ENCODE measurements around the gene XRN1. TPM values are rescaled to one million over a fixed set of nuclear protein-coding genes. Genes with fewer than 3 reads are reported as not detected.

XRN1 gene
- total and polyA plus RNA-seq, 8 donors, result 26.7 to 39.2 (median 35.2) TPM

- TF ChIP-seq, protein P1, sequence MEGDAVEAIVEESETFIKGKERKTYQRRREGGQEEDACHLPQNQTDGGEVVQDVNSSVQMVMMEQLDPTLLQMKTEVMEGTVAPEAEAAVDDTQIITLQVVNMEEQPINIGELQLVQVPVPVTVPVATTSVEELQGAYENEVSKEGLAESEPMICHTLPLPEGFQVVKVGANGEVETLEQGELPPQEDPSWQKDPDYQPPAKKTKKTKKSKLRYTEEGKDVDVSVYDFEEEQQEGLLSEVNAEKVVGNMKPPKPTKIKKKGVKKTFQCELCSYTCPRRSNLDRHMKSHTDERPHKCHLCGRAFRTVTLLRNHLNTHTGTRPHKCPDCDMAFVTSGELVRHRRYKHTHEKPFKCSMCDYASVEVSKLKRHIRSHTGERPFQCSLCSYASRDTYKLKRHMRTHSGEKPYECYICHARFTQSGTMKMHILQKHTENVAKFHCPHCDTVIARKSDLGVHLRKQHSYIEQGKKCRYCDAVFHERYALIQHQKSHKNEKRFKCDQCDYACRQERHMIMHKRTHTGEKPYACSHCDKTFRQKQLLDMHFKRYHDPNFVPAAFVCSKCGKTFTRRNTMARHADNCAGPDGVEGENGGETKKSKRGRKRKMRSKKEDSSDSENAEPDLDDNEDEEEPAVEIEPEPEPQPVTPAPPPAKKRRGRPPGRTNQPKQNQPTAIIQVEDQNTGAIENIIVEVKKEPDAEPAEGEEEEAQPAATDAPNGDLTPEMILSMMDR (IDR thresholded peaks at IDR 0.05), result no peak
- ATAC-seq, result no peak
Measured at GRCh38 chr3:142436951-142437585, 10.8 kb downstream of the XRN1 start.

DNA sequence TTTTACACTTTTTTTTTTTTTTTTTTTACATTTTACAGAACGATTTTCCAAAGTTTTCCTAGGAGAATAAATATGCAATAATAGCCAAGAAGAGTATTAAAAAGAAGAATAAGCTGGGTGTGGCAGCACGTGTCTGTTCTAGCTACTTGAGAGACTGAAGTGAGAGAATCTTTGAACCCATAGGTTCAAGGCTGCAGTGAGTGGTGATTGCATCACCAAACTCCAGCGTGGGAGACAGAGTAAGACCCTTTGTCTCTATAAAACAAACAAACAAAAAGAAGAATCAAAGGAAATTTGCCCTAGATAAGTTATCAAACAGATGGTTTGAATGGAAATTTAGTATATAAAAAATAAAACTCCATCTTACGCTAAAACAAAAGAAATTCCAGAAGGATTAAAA lies 13.3 kb downstream of the XRN1 start:
- no peaks in the 10 kb centered on the region for H3K27me3 ChIP-seq
- H3K36me3 ChIP-seq, result peaks cover 0 to 44% of the 10 kb centered on the region in 2 donors
- no peak overlapping the region for H3K4me3 ChIP-seq
- TF ChIP-seq, protein P1 (IDR thresholded peaks at IDR 0.05), result no peak
- DNase-seq (no peak), ATAC-seq (no peak)
- intact Hi-C loops (cut with DNase I), result no loop called here
- no peaks in the 10 kb centered on the region for H3K9me3 ChIP-seq
- H3K27ac ChIP-seq, result no peak overlapping the region
- peaks cover 0 to 6% of the 10 kb centered on the region in 2 donors for H3K4me1 ChIP-seq

More at GRCh38 chr3:142436951-142437585, 10.8 kb downstream of the XRN1 start:
- Histone ChIP-seq H3K27ac (no peak overlapping the region), H3K36me3 (peaks cover 0 to 23% of the 10 kb centered on the region in 2 donors), H3K9me3 (no peaks in the 10 kb centered on the region), H3K27me3 (no peaks in the 10 kb centered on the region), H3K4me3 (no peak overlapping the region), H3K4me1 (peaks cover 0 to 14% of the 10 kb centered on the region in 2 donors)
- intact Hi-C loops (cut with DNase I), result no loop called here
- no peak for DNase-seq

GRCh38 chr3:142433110-142433509 lies 14.7 kb downstream of the XRN1 start:
- intact Hi-C loops (cut with DNase I), result no loop called here
- H3K4me3 ChIP-seq, result no peak overlapping the region
- ATAC-seq (no peak), DNase-seq (no peak)
- peaks cover 0 to 58% of the 10 kb centered on the region in 2 donors for H3K36me3 ChIP-seq
- H3K27ac ChIP-seq, result no peak overlapping the region
- no peaks in the 10 kb centered on the region for H3K9me3 ChIP-seq
- no peaks in the 10 kb centered on the region for H3K27me3 ChIP-seq
- peaks cover 0 to 6% of the 10 kb centered on the region in 2 donors for H3K4me1 ChIP-seq
- TF ChIP-seq, protein P1 (IDR thresholded peaks at IDR 0.05), result no peak

- Histone ChIP-seq H3K36me3 (peaks cover 0 to 74% of the 10 kb centered on the region in 2 donors), H3K4me3 (no peak overlapping the region), H3K9me3 (no peaks in the 10 kb centered on the region), H3K4me1 (no peaks in the 10 kb centered on the region), H3K27me3 (no peaks in the 10 kb centered on the region), H3K27ac (no peak overlapping the region)
- intact Hi-C loops (cut with DNase I), result no loop called here
- no peak for ATAC-seq
- no peak for DNase-seq
- TF ChIP-seq, protein P1 (IDR thresholded peaks at IDR 0.05), result no peak
Measured at GRCh38 chr3:142429582-142429981, 18.3 kb downstream of the XRN1 start.

DNA sequence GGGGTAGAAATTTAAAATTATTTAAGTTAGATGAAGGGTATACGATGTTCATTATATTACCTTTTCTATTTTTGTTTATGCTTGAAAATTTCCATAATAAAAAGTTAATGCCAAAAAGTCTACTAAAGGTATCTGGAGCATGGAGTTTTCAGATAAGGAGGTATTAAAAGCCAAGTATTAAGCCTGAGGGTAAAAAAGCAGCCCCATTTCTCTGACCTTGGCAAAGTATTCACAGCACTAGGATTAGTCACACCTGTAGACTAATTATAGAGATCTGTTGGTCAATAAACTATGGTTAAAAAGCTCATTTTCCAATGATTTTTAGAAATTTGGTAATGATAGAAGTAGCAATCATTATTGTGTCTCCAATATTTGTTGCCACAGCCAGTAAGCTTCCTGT lies 23.1 kb downstream of the XRN1 start:
- no peak overlapping the region for H3K4me3 ChIP-seq
- no peaks in the 10 kb centered on the region for H3K9me3 ChIP-seq
- TF ChIP-seq, protein P1 (IDR thresholded peaks at IDR 0.05), result no peak
- peaks cover 0 to 85% of the 10 kb centered on the region in 2 donors for H3K36me3 ChIP-seq
- no peaks in the 10 kb centered on the region for H3K4me1 ChIP-seq
- ATAC-seq (no peak), DNase-seq (no peak)
- intact Hi-C loops (cut with DNase I), result no loop called here
- no peak overlapping the region for H3K27ac ChIP-seq
- no peaks in the 10 kb centered on the region for H3K27me3 ChIP-seq
